Esophagus muscularis mucosa (tissue), 4 donors: ENCODE measurements around the gene RAD18. TPM values are rescaled to one million over a fixed set of nuclear protein-coding genes. Genes with fewer than 3 reads are reported as not detected.

Experiments used
- DNase-seq: peaks from one replicate; pipeline ENCODE4 v3.0.0-alpha.2; 2017; ENCODE audit errors: extremely low spot score
- H3K27ac ChIP-seq, 4 donors: fragments of 200-600 bp; sonication (generic); replicated peaks in 1 of 4; 1 replicate in 3 of 4; 2 replicates in 1 of 4; pipeline ENCODE4 v1.5.1; 2016 to 2019; ENCODE audit warnings: mild to moderate bottlenecking in 1 of 4
- H3K27me3 ChIP-seq, 4 donors: fragments of 200-600 bp; sonication (generic); one replicate each; pipeline versions ENCODE4 v1.5.1 to v1.6.0; 2016 to 2019
- H3K36me3 ChIP-seq, 4 donors: fragments of 200-600 bp; sonication (generic); one replicate each; pipeline ENCODE4 v1.5.1; 2016 to 2019
- H3K4me1 ChIP-seq, 4 donors: fragments of 200-600 bp; sonication (generic); one replicate each; pipeline ENCODE4 v1.5.1; 2016 to 2019
- H3K4me3 ChIP-seq, 4 donors: fragments of 200-600 bp; sonication (generic); 1 replicate in 2 of 4; 2 replicates in 2 of 4; pipeline ENCODE4 v1.5.1; 2016 to 2019; ENCODE audit warnings: mild to moderate bottlenecking in 4 of 4, moderate library complexity in 1 of 4
- H3K9me3 ChIP-seq, 4 donors: fragments of 200-600 bp; sonication (generic); 1 replicate in 3 of 4; 2 replicates in 1 of 4; pipeline ENCODE4 v1.5.1; 2016 to 2019
- EP300 ChIP-seq: sonication (generic); formaldehyde crosslinking; IDR thresholded peaks from one replicate; pipeline ENCODE4 v1.6.1; 2017; ENCODE audit warnings: antibody characterized with exemption
- POLR2A ChIP-seq: fragments of 450-650 bp; IDR thresholded peaks from one replicate; pipeline ENCODE4 v1.6.1; 2017; ENCODE audit warnings: antibody characterized with exemption, moderate library complexity, mild to moderate bottlenecking, low read depth
- POLR2AphosphoS5 ChIP-seq, 2 donors: sonication (generic); formaldehyde crosslinking; IDR thresholded peaks; one replicate each; pipeline ENCODE4 v1.6.1; 2017; ENCODE audit warnings: antibody characterized with exemption in 2 of 2
- WGBS: methylation state at CpG from one replicate; pipeline ENCODE4 v1.1.5; 2018; 5-methylcytosine and 5-hydroxymethylcytosine counted together
- intact Hi-C: fragments of 100-400 bp; cut with DNase I; formaldehyde crosslinking; loops from one replicate; pipeline ENCODE4 v1.15.1; 2023
- total RNA-seq, 4 donors: library from RNA; depleted of rRNA; stranded (reverse); fragments of >200 nt; gene quantifications; one replicate each; pipeline versions ENCODE4 v1.1.0 to v1.2.1, GENCODE V29; 2016
- TF ChIP-seq, protein P1 (sequence below), 3 experiments: fragments of 200-600 bp in 2 of 3; fragments of 450-650 bp in 1 of 3; sonication (generic) in 2 of 3; IDR thresholded peaks; one replicate each; pipeline ENCODE4 v1.5.1; 2017 to 2019; ENCODE audit warnings: antibody characterized with exemption in 3 of 3, mild to moderate bottlenecking in 2 of 3, moderate library complexity in 1 of 3

The RAD18 gene
- total RNA-seq, 4 donors from 2014 or later: 3.4 to 6.6 (median 5.2) TPM

DNA sequence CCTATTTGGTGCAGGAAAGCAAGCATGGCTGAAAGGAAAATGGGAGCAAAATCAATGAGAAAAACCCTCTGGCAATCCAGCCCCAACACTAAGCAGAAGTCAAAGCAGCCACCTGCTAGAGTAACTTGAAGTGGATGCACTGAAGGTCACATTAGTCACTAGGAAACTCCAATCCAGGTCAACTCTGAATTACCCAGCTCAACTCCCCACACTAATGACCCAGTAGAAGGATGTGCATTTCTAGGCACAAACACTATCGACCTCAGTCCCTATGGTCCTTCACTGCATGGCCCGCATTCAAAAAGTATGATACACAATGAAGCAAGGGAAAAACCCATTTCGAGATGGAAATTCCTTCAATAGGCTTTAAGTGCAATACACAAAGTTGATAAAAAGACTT lies 80.6 kb downstream of the RAD18 start:
- no peak overlapping the region for H3K27ac ChIP-seq
- no peaks in the 10 kb centered on the region for H3K9me3 ChIP-seq
- no peak overlapping the region for H3K4me3 ChIP-seq
- no peak for DNase-seq
- peaks cover 0 to under 1% (median 0%) of the 10 kb centered on the region in 4 donors for H3K4me1 ChIP-seq
- peaks cover 0 to 20% (median 1%) of the 10 kb centered on the region in 4 donors for H3K36me3 ChIP-seq
- no peak for TF ChIP-seq POLR2A
- no peak for TF ChIP-seq POLR2AphosphoS5 (IDR thresholded peaks at IDR 0.05)
- TF ChIP-seq, protein P1, sequence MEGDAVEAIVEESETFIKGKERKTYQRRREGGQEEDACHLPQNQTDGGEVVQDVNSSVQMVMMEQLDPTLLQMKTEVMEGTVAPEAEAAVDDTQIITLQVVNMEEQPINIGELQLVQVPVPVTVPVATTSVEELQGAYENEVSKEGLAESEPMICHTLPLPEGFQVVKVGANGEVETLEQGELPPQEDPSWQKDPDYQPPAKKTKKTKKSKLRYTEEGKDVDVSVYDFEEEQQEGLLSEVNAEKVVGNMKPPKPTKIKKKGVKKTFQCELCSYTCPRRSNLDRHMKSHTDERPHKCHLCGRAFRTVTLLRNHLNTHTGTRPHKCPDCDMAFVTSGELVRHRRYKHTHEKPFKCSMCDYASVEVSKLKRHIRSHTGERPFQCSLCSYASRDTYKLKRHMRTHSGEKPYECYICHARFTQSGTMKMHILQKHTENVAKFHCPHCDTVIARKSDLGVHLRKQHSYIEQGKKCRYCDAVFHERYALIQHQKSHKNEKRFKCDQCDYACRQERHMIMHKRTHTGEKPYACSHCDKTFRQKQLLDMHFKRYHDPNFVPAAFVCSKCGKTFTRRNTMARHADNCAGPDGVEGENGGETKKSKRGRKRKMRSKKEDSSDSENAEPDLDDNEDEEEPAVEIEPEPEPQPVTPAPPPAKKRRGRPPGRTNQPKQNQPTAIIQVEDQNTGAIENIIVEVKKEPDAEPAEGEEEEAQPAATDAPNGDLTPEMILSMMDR (IDR thresholded peaks at IDR 0.05): no peak
- TF ChIP-seq EP300: no peak
- H3K27me3 ChIP-seq: no peaks in the 10 kb centered on the region
- 95% methylated on average over 3 of the region's 3 CpGs for WGBS
- intact Hi-C loops: no loop called here

DNA sequence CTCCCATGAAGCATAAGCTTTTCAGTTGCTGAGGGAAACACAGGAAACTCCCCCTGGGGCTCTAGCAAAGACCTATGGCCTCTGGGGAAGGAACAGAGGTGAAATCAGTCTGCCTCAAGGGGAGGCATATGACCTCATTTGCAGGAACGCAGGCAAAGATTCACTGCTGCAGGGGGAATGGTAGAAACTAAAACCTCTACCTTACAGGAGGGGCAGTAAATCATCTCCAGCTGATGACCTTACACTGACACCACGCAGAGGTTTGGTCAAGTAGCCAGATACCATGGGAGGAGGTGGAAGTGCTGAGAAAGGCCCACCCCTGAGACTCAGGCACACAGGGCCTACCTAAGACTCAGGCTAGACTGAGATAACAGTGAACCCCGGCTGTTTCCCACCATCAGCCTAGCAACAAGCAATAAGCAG lies 81.1 kb downstream of the RAD18 start:
- DNase-seq: no peak
- Histone ChIP-seq H3K4me1 (no peaks in the 10 kb centered on the region), H3K9me3 (no peaks in the 10 kb centered on the region), H3K27ac (no peak overlapping the region), H3K36me3 (peaks cover 0 to 19% (median 1%) of the 10 kb centered on the region in 4 donors), H3K27me3 (no peaks in the 10 kb centered on the region), H3K4me3 (no peak overlapping the region)
- TF ChIP-seq POLR2A: no peak
- TF ChIP-seq, protein P1 (IDR thresholded peaks at IDR 0.05): no peak
- no peak for TF ChIP-seq EP300
- no peak for TF ChIP-seq POLR2AphosphoS5 (IDR thresholded peaks at IDR 0.05)
- 77% methylated on average over 3 of the region's 3 CpGs for WGBS
- intact Hi-C loops: no loop called here

DNA sequence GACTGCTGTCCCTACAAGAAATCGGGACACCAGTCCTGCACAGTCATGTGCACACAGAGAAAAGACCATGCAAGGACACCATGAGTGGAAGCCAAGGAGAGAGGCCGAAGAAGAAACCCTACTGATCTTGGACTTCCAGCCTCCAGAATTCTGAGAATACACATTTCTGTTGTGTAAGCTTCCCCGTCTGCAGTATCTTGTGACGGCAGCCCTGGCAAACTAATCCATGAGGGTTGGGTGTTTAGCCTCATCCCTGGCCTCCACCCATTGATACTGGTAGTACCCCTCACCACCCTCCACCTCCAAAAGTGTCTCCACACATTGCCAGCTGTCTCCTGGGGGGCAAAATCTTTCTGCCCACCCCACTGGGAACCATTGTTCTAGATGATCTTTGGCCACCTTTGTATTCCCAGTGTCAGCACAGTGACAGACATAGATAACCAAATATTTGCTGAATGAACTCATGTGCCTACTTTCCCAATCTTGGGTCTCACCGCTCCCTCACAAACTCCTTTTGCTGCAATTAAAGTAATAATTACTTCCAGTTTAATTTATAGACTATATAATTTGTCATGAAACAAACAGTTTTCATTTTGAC lies 83.8 kb downstream of the RAD18 start:
- intact Hi-C loops: no loop called here

DNA sequence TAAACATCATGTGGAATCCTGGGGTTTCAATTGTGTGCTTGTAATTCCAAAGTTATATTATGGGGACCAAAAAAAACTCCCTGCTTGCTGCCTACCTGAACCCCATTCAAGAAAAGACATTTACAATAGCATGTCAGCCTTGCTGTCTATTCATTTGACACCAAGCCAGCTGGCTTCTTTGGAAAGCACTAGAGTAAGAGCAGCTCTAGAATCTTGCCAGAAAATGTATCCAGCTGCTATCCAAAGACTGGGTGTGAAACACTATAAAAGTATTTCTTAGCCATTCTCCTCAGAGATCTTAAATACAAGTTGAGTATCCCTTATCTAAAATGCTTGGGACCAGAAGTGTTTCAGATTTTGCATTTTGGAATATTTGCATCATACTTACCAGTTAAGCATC lies 87.4 kb downstream of the RAD18 start:
- no peak for DNase-seq
- no peak overlapping the region for H3K4me3 ChIP-seq
- H3K36me3 ChIP-seq: peaks cover 0 to 11% (median 0%) of the 10 kb centered on the region in 4 donors
- no peaks in the 10 kb centered on the region for H3K27me3 ChIP-seq
- H3K9me3 ChIP-seq: no peaks in the 10 kb centered on the region
- no peaks in the 10 kb centered on the region for H3K4me1 ChIP-seq
- H3K27ac ChIP-seq: no peak overlapping the region
- TF ChIP-seq POLR2A (no peak), POLR2AphosphoS5 (IDR thresholded peaks at IDR 0.05) (no peak), EP300 (no peak)
- TF ChIP-seq, protein P1 (IDR thresholded peaks at IDR 0.05): no peak
- intact Hi-C loops: no loop called here

More for the DNA sequence above, 83.8 kb downstream of the RAD18 start:
- WGBS: 95% methylated on average over 5 of the region's 5 CpGs
- TF ChIP-seq POLR2A (no peak), POLR2AphosphoS5 (IDR thresholded peaks at IDR 0.05) (no peak), EP300 (no peak)
- TF ChIP-seq, protein P1 (IDR thresholded peaks at IDR 0.05): no peak
- Histone ChIP-seq H3K9me3 (no peaks in the 10 kb centered on the region), H3K36me3 (peaks cover 0 to 11% (median 1%) of the 10 kb centered on the region in 4 donors), H3K4me1 (no peaks in the 10 kb centered on the region), H3K4me3 (no peak overlapping the region), H3K27ac (no peak overlapping the region), H3K27me3 (no peaks in the 10 kb centered on the region)
- DNase-seq: no peak

DNA sequence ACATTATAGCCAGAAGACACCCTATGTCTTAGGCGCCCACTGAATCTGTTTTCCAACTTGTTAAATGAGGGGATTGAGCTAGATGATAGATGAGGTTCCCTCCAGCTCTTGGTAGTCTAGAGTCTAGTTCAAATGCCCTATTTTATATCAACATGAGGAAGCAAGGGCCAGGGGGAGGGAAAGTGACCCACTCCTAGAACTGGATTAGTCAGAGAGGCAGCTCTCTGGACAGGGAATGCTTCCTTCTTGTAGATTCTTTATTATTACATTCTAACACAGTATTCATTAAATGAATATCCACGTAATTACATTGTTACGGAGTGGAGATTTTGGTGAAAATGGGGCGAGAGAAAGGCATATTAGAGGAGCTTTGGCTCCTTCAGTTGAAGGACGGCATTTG lies 89.5 kb downstream of the RAD18 start:
- Histone ChIP-seq H3K36me3 (no peaks in the 10 kb centered on the region), H3K9me3 (no peaks in the 10 kb centered on the region), H3K27ac (no peak overlapping the region), H3K27me3 (no peaks in the 10 kb centered on the region), H3K4me3 (no peak overlapping the region), H3K4me1 (no peaks in the 10 kb centered on the region)
- intact Hi-C loops: no loop called here
- DNase-seq: no peak
- TF ChIP-seq POLR2AphosphoS5 (IDR thresholded peaks at IDR 0.05) (no peak), EP300 (no peak), POLR2A (no peak)
- TF ChIP-seq, protein P1 (IDR thresholded peaks at IDR 0.05): no peak
- WGBS: 97% methylated on average over 5 of the region's 5 CpGs
